HCT116 (cell line): ENCODE data around the gene DCAF4.

Source experiments
- CEBPB ChIP-seq: IDR thresholded peaks from 2 replicates; pipeline ENCODE4 v1.6.1; 2012; ENCODE audit warnings: low read depth
- POLR2A ChIP-seq: IDR thresholded peaks from 2 replicates; pipeline ENCODE4 v1.7.0; 2011; ENCODE audit warnings: borderline replicate concordance; ENCODE audit not compliant: insufficient read depth, insufficient read length; ENCODE audit errors: extremely low read depth
- RAD21 ChIP-seq: IDR thresholded peaks from 2 replicates; pipeline ENCODE4 v1.6.1; 2012; ENCODE audit warnings: low read depth, mild to moderate bottlenecking
- TF ChIP-seq, protein P1 (sequence below), 3 experiments: fragments of 200-600 bp in 1 of 3; sonication (generic) in 1 of 3; IDR thresholded peaks in 2 of 3; conservative IDR thresholded peaks in 1 of 3; 2 replicates each; pipeline ENCODE4 v1.5.1; 2012 to 2017; ENCODE audit warnings: low read depth in 2 of 3, low read length in 2 of 3, antibody characterized with exemption in 1 of 3, borderline replicate concordance in 1 of 3, control low read depth in 1 of 3, mild to moderate bottlenecking in 1 of 3, mixed read lengths in 1 of 3, mixed run types in 1 of 3, moderate library complexity in 1 of 3; ENCODE audit not compliant: insufficient read depth in 1 of 3
- TF ChIP-seq, protein P2 (sequence below): IDR thresholded peaks from 2 replicates; pipeline ENCODE4 v1.6.1; 2012
- TF ChIP-seq, protein P3 (sequence below): IDR thresholded peaks from 2 replicates; pipeline ENCODE4 v1.6.1; 2012

DNA sequence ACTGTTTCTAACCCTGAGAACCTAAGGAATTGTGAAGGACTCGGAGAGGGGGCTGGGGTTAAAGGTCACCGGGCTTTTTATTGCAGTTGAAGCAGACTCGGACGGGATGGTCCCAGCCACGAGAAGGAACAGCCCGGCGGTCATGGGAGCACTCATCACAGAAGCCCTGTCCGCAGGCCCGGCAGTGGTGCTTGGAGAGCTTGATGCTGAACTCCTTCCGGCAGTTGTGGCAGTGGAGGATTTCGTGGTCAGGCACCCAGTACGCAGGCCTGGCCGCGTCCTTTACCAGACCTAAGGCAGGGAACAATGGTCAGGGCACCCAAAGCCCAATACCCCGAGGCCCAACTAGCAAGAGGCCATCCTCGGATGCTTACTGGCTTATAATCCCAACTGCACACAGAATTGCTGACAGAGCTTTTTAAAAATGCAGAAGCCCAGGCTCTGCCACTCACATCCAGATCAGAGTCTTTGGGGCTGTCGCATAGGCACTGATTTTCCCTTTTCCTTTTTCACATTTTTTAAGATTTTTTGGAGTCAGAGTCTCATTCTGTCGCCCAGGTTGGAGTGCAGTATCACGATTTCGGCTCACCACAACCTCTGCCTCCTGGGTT, 44.7 kb downstream of the DCAF4 start:
- TF ChIP-seq POLR2A: no peak
- TF ChIP-seq CEBPB: no peak
- TF ChIP-seq, protein P1, sequence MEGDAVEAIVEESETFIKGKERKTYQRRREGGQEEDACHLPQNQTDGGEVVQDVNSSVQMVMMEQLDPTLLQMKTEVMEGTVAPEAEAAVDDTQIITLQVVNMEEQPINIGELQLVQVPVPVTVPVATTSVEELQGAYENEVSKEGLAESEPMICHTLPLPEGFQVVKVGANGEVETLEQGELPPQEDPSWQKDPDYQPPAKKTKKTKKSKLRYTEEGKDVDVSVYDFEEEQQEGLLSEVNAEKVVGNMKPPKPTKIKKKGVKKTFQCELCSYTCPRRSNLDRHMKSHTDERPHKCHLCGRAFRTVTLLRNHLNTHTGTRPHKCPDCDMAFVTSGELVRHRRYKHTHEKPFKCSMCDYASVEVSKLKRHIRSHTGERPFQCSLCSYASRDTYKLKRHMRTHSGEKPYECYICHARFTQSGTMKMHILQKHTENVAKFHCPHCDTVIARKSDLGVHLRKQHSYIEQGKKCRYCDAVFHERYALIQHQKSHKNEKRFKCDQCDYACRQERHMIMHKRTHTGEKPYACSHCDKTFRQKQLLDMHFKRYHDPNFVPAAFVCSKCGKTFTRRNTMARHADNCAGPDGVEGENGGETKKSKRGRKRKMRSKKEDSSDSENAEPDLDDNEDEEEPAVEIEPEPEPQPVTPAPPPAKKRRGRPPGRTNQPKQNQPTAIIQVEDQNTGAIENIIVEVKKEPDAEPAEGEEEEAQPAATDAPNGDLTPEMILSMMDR (IDR thresholded peaks at IDR 0.05 in 2 of 3, conservative IDR thresholded peaks at IDR 0.05 in 1 of 3; ENCODE audit: borderline replicate concordance in 1 of 3, insufficient read depth in 1 of 3, low read depth in 2 of 3, low read length in 2 of 3): no peak
- TF ChIP-seq, protein P2, sequence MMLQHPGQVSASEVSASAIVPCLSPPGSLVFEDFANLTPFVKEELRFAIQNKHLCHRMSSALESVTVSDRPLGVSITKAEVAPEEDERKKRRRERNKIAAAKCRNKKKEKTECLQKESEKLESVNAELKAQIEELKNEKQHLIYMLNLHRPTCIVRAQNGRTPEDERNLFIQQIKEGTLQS: no peak
- no peak for TF ChIP-seq RAD21
- TF ChIP-seq, protein P3, sequence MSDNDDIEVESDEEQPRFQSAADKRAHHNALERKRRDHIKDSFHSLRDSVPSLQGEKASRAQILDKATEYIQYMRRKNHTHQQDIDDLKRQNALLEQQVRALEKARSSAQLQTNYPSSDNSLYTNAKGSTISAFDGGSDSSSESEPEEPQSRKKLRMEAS: no peak
